HG03159 (cell line): ENCODE results near the gene EXTL2.
"Not testable (repeated sequence)": the region's sequence is repeated elsewhere in the genome, so short reads cannot be mapped to it uniquely, and the experiment has no call there.

Experiments used
- ATAC-seq: cut with Tn5 transposase; IDR thresholded peaks from one replicate; pipeline ENCODE4 v1.9.1; 2021; ENCODE audit warnings: mild to moderate bottlenecking, moderate library complexity; ENCODE audit not compliant: unreplicated experiment

Gene EXTL2

DNA sequence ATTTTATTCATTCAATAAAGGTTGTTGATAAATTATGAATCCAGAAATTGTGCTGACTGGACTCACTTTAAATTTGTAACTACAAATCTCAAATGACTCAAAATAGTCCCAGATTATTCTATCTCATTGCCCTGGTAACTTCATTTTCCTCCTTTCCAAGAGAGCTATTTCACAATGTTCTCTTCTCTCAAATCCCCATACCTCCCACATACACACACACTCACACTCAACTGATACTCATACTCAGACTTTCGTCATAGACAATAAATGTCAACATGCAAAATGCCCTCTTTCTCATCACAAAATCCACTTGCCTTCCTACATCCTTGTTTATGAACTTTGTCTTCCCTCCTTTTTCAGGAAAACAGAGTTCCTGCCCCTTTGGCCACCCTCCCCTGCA lies 33.3 kb downstream of the EXTL2 start:
- no peak for ATAC-seq

DNA sequence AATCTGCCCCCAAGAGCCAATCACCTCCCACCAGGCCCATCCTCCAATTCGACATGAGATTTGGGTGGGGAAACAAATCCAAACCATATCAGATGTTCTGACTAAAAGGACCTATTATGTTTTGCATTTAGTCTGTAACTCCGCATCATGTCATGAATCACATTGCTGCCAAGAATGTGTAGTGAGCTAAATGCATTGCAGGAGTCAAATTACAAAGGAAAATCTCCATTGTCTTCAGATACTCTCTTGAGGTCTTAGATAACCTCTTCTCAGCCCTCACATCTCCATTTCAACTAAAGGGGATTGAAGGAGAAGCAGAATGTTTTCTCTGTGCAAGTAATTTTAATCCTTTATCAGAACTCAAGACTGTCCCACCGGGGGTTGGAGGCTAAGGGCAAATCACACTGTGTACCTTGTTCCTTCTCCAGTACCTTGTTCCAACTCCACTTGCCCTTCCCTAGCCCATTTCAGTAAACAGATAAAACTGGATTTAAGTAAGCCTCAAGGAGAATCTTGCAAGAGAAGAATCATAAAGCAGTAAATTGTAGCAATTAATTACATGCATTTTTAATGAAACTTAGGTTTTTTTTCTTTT lies 34.1 kb downstream of the EXTL2 start:
- no peak for ATAC-seq

DNA sequence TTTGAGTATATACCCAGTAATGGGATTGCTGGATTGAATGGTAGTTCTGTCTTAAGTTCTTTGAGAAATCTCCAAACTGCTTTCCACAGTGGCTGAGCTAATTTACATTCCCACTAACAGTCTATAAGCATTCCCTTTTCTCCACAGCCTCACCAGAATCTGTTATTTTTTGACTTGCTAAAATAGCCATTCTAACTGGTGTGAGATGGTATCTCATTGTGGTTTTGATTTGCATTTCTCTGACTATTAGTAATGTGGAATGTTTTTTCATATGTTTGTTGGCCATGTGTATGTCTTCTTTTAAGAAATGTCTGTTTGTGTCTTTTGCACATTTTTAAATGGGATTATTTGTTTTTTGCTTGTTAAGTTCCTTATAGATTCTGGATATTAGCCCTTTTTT lies 39.5 kb downstream of the EXTL2 start:
- not testable (repeated sequence) for ATAC-seq

DNA sequence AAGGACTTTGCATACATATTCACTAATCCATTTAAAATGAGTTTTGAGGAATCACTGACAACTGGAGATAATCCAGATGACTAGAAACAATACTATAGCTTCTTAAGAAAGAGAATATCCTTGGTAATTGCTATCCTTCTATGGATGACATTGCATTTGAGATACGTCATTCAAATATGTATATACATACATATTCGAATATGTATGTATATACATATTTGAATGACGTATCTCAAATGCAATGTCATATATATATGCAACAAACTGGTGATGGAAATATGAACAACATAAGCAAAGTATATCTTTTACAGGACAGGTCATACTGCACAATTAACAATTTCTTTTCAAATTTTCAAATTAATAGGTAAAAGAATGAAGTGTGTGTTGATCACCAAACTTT lies 41.7 kb downstream of the EXTL2 start:
- no peak for ATAC-seq

DNA sequence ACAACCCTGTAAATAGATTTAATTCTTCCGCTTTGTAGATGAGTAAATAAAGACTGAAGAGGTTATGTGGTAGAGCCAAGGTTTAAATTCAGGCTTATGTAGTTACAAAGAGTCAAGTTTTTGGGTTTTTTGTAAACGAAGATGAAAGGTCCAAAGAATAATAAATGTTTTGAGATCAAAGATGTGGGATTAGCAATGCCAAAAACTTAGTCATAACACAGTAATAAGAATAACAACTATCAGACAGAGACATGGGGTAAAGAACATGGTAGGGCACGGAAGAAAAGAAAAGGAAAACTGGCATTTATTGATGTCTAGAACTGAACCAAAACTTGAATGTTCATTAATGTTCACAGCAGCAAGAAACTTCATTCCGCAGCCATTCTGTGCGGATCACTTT lies 42.9 kb downstream of the EXTL2 start:
- ATAC-seq = no peak

DNA sequence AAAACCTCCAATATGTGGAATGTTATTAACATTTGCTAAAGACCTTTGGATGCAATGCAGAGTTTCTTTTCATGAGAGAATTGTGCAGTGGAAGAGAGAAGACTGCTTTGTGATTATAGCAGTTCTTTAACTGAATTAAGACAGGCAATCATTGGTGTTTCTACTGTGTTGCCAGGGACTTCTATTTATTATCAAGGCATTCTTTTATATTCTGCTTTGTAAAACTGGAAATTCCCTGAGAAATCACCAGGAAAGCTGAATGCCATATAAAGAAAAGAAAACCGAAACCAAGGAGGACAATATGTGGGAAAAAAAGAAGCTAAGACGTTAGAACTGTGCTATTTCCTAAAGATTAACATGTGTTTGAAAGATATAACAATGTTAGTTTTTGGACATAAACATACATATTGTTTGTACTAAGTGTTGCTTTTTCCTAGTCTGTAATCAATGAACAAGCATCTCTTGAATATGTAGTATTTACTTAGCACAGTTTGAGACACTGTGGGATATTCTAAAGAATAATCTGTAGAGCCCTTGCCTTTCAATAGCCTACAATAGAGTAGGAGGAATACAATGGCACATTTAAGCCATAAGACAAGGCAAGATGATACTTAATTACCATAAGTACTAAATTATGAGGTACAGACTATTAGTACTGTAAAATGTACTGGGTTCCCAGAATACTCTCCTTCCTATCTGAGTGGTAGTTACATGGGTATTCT lies 47.1 kb downstream of the EXTL2 start:
- no peak for ATAC-seq

DNA sequence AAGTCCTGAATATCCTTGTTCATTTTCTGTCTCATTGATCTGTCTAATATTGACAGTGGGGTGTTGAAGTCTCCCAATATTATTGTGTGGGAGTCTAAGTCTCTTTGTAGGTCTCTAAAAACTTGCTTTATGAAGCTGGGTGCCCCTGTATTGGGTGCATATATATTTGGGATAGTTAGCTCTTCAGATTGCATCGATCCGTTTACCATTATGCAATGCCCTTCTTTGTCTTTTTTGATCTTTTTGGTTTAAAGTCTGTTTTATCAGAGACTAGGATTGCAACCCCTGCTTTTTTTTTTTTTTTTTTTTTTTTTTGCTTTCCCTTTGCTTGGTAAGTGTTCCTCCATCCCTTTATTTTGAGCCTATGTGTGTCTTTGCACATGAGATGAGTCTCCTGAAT lies 51.5 kb downstream of the EXTL2 start:
- not testable (repeated sequence) for ATAC-seq

DNA sequence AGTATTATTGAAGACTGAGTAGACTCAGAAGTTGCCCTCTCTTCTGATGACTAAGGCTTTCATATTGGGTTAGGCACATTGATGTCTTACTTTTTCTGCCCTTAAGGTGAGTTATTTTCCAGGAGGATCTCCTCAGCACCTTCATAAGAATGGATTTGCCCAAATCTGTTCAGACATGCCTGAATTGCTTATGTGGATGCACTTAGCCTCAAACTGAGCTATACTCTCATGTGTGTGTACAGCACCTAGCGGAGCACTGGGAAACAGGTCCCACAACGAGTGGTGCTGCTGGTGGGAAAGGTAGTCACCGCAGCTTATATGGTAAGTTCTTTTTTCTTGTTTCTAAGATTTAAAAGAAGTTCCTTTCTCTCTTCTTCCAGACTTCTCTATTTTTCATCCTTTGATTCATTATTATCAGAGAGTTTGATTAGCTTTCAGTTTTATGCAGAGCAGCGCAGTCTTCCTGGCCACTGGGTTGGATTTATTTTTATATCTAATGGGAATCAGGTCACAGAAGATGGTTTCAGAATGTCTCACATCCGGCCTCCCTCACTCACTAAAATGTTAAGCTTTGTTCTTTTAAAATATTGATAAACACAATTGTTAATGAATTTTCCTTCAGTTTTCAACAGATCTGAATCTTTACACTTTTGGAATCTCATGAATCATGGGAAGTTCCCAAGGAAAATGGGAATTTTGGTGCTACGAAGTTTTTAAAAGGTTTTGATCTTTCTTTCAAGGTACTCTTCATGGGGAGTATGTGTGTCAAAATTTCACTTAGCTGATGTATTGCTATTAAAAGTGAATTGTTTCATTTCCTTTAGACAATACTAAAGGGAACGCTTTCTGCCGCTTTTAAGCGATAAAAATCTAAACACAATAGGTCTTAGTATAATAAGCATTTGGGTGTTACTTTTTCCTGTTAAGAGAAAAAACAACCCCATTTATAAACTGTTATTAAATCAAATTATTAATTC lies 58.5 kb downstream of the EXTL2 start:
- no peak for ATAC-seq

DNA sequence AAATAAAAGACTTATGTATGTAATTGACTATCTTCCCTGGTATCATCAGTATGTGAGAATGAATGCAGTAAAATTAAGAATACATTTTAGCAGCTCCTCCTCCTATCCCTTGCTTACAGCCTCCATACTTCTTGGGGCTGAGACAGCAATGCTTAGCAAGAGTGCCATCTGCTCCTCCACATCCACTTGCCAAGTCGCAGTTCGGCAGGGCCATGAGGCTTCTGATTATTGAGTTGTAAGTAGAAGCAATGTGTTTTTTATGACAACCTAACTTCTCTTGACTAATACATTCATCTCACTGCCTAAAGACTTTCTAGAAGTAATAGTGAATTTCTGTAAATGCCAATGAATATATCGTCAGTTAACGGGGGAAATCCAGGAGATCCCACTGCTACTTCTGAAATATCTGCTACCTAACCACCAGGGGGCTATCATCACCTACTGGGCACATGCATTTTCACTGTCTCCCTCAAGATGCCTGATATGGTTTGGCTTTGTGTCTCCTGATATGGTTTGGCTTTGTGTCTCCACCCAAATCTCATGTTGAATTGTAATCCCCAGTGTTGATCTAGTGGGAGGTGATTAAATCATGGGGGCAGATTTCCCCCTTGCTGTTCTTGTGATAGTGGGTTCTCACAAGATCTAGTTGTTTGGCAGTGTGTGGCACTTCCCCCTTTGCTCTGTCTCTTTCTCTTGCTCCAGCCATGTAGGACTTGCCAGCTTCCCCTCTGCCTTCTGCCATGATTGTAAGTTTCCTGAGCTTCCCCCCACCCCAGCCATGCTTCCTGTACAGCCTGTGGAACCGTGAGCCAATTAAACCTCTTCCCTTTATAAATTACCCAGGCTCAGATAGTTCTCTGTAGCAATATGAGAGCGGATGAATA lies 59.6 kb downstream of the EXTL2 start:
- ATAC-seq = peak; percentile 53

DNA sequence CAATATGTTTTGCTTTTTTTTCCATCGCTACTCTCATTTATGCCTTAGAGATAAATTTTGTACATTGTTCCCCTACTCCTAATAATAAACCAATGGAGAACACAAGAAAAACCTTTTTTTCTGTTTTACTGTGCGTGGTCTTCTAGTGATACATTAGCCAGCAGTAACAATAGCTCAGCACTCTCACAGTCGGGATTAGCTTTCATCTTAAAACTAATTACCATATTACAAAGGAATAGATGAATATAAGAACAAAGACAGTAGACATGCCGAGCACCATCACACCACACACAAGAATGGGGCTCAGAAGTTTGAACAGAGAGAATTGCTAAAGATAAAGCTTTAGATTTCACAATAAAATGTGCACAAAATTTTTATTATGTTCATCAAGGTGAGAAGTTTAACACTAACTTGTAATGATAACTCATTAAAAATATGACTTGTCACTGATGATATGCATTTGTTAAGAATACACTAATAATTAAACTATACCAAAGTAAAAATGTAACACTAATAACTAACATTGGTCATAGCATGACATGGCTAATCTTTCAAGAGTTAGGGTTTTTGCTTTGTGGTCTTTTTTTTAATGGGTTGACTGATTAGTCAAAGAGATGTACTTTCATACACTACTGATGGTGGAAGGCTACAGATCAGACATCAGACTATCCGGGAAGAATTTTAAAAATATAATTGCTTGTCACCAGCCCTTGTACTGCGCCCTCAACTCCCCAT lies 61.8 kb downstream of the EXTL2 start:
- no peak for ATAC-seq

DNA sequence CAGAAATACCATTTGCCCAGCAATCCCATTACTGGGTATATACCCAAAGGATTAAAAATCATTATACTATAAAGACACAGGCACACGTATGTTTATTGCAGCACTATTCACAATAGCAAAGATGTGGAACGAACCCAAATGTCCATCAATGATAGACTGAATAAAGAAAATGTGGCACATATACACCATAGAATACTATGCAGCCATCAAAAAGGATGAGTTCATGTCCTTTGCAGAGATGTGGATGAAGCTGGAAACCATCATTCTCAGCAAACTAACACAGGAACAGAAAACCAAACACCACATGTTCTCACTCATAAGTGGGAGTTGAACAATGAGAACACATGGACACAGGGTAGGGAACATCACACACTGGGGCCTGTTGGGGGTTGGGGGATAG lies 69.0 kb downstream of the EXTL2 start:
- not testable (repeated sequence) for ATAC-seq
